Loucy (cell line): ENCODE measurements around the gene MMUT.

Experiments used
- H2AFZ ChIP-seq: fragments of 200-600 bp; sonication (generic); 2 replicates; pipeline ENCODE4 v1.6.0; 2016; ENCODE audit warnings: antibody characterized with exemption, mild to moderate bottlenecking, low read length, moderate library complexity
- H3F3A ChIP-seq: fragments of 200-600 bp; 2 replicates; pipeline ENCODE4 v1.6.0; 2016; ENCODE audit warnings: antibody characterized with exemption, low read depth, mild to moderate bottlenecking
- H3K27me3 ChIP-seq: fragments of 200-600 bp; sonication (generic); 2 replicates; pipeline ENCODE4 v1.6.1; 2014; ENCODE audit warnings: low read length, mild to moderate bottlenecking; ENCODE audit not compliant: insufficient read depth, poor library complexity, severe bottlenecking
- H3K36me3 ChIP-seq: fragments of 200-600 bp; sonication (generic); 2 replicates; pipeline ENCODE4 v1.6.1; 2016; ENCODE audit warnings: low read length; ENCODE audit not compliant: insufficient read depth
- H3K4me1 ChIP-seq: fragments of 200-600 bp; sonication (generic); 2 replicates; pipeline ENCODE4 v1.5.1; 2014; ENCODE audit warnings: low read length, mild to moderate bottlenecking; ENCODE audit not compliant: insufficient read depth, poor library complexity, severe bottlenecking
- H3K4me2 ChIP-seq: fragments of 200-600 bp; sonication (generic); 2 replicates; pipeline ENCODE4 v1.6.0; 2014; ENCODE audit warnings: antibody characterized with exemption, low read length, low read depth, mild to moderate bottlenecking; ENCODE audit not compliant: poor library complexity, severe bottlenecking
- H3K4me3 ChIP-seq: fragments of 200-600 bp; sonication (generic); 2 replicates; pipeline ENCODE4 v1.5.1; 2014; ENCODE audit warnings: low read length, mild to moderate bottlenecking, mixed read lengths; ENCODE audit not compliant: poor library complexity, severe bottlenecking
- H3K79me2 ChIP-seq: fragments of 200-600 bp; sonication (generic); 2 replicates; pipeline ENCODE4 v1.6.1; 2014; ENCODE audit warnings: low read length; ENCODE audit not compliant: insufficient read depth
- H3K9ac ChIP-seq: fragments of 200-600 bp; sonication (generic); 2 replicates; pipeline ENCODE4 v1.6.0; 2014; ENCODE audit warnings: mild to moderate bottlenecking, low read depth, low read length, moderate library complexity; ENCODE audit not compliant: poor library complexity, severe bottlenecking
- H3K9me2 ChIP-seq: fragments of 200-600 bp; sonication (generic); replicated peaks from 2 replicates; pipeline ENCODE4 v1.6.1; 2016; ENCODE audit warnings: low read depth, low read length, mixed read lengths
- H3K9me3 ChIP-seq: fragments of 200-600 bp; sonication (generic); 2 replicates; pipeline ENCODE4 v1.6.1; 2014; ENCODE audit warnings: mild to moderate bottlenecking, antibody characterized with exemption, low read length, low read depth; ENCODE audit not compliant: insufficient read depth
- H4K20me1 ChIP-seq: fragments of 200-600 bp; sonication (generic); 2 replicates; pipeline ENCODE4 v1.6.0; 2014; ENCODE audit warnings: antibody characterized with exemption, low read length, mild to moderate bottlenecking; ENCODE audit not compliant: insufficient read depth, poor library complexity, severe bottlenecking
- CTCF ChIP-seq: fragments of 200-600 bp; sonication (generic); conservative IDR thresholded peaks from 2 replicates; pipeline ENCODE4 v1.5.1; 2014; ENCODE audit warnings: mild to moderate bottlenecking, antibody characterized with exemption, low read length
- EZH2phosphoT487 ChIP-seq: fragments of 200-600 bp; IDR thresholded peaks from 2 replicates; pipeline ENCODE4 v1.6.1; 2018; ENCODE audit warnings: antibody characterized with exemption, mild to moderate bottlenecking, moderate library complexity, borderline replicate concordance

The MMUT gene

GRCh38 chr6:49457771-49458170 lies 5.3 kb downstream of the MMUT start:
- Histone ChIP-seq H3K9ac (no peak overlapping the region), H3K36me3 (no peaks in the 10 kb centered on the region), H2AFZ (no peak overlapping the region), H3F3A (no peaks in the 10 kb centered on the region), H3K9me2 (no peaks in the 10 kb centered on the region), H3K9me3 (no peaks in the 10 kb centered on the region), H4K20me1 (no peaks in the 10 kb centered on the region), H3K27me3 (no peaks in the 10 kb centered on the region), H3K4me1 (peaks cover 31% of the 10 kb centered on the region), H3K4me2 (peak overlapping the region; percentile 41), H3K4me3 (no peak overlapping the region), H3K79me2 (peaks cover 19% of the 10 kb centered on the region)
- no peak for TF ChIP-seq CTCF
- no peak for TF ChIP-seq EZH2phosphoT487

GRCh38 chr6:49454787-49455709 lies 8.0 kb downstream of the MMUT start:
- peak overlapping the region; percentile 17 for H3K4me2 ChIP-seq
- H3K4me3 ChIP-seq = peak overlapping the region; percentile 12
- H3K79me2 ChIP-seq = no peaks in the 10 kb centered on the region

GRCh38 chr6:49453221-49453620 lies 9.8 kb downstream of the MMUT start:
- no peaks in the 10 kb centered on the region for H3K79me2 ChIP-seq

More at GRCh38 chr6:49454787-49455709, 8.0 kb downstream of the MMUT start:
- Histone ChIP-seq H3K9ac (no peak overlapping the region), H3K36me3 (no peaks in the 10 kb centered on the region; the same call in 1 of the 2 replicates), H3F3A (no peaks in the 10 kb centered on the region), H3K9me3 (no peaks in the 10 kb centered on the region), H3K27me3 (no peaks in the 10 kb centered on the region), H3K4me1 (peaks cover 19% of the 10 kb centered on the region), H4K20me1 (no peaks in the 10 kb centered on the region), H3K9me2 (no peaks in the 10 kb centered on the region), H2AFZ (no peak overlapping the region)
- TF ChIP-seq EZH2phosphoT487 = no peak
- no peak for TF ChIP-seq CTCF

More at GRCh38 chr6:49453221-49453620, 9.8 kb downstream of the MMUT start:
- no peaks in the 10 kb centered on the region for H3K9me2 ChIP-seq
- H3F3A ChIP-seq = no peaks in the 10 kb centered on the region
- TF ChIP-seq EZH2phosphoT487 (no peak), CTCF (peak; percentile 36; the same call in 1 of the 2 replicates)
- H3K4me2 ChIP-seq = no peak overlapping the region
- H3K27me3 ChIP-seq = no peaks in the 10 kb centered on the region
- H3K4me3 ChIP-seq = no peak overlapping the region
- H2AFZ ChIP-seq = no peak overlapping the region
- H4K20me1 ChIP-seq = no peaks in the 10 kb centered on the region
- H3K9ac ChIP-seq = no peak overlapping the region
- no peaks in the 10 kb centered on the region for H3K9me3 ChIP-seq
- peaks cover 9% of the 10 kb centered on the region for H3K4me1 ChIP-seq
- peaks cover 9% of the 10 kb centered on the region; the same call in 1 of the 2 replicates for H3K36me3 ChIP-seq
